Transverse colon (tissue), 4 donors: ENCODE measurements around the gene GPANK1. TPM values are rescaled to one million over a fixed set of nuclear protein-coding genes. Genes with fewer than 3 reads are reported as not detected.
A peak's percentile ranks its signal among the peaks of the same experiment; 100 is the strongest.

Experiments used
- DNase-seq: peaks from one replicate; pipeline ENCODE4 v3.0.0-alpha.2; 2019
- H3K27ac ChIP-seq, 4 donors: fragments of 200-600 bp; sonication (generic); 2 replicates each; pipeline ENCODE4 v1.5.1; 2016 to 2018; ENCODE audit warnings: inconsistent platforms in 4 of 4
- H3K27me3 ChIP-seq: fragments of 200-600 bp; sonication (generic); 2 replicates; pipeline ENCODE4 v1.5.1; 2017; ENCODE audit warnings: inconsistent platforms
- H3K36me3 ChIP-seq, 4 donors: fragments of 200-600 bp; sonication (generic); 2 replicates each; pipeline ENCODE4 v1.5.1; 2017 to 2019; ENCODE audit warnings: inconsistent platforms in 4 of 4
- H3K4me1 ChIP-seq, 4 donors: fragments of 200-600 bp; sonication (generic); 2 replicates each; pipeline ENCODE4 v1.5.1; 2017 to 2020; ENCODE audit warnings: inconsistent platforms in 4 of 4
- H3K4me3 ChIP-seq, 4 donors: fragments of 200-600 bp; sonication (generic); 1 replicate in 1 of 4; 2 replicates in 3 of 4; pipeline versions ENCODE4 v1.5.1 to v1.6.1; 2017 to 2019; ENCODE audit warnings: inconsistent platforms in 4 of 4
- H3K9me3 ChIP-seq, 2 donors: fragments of 200-600 bp; sonication (generic); 2 replicates each; pipeline ENCODE4 v1.5.1; 2017 to 2019; ENCODE audit warnings: inconsistent platforms in 2 of 2
- CTCF ChIP-seq, 5 experiments: fragments of 200-600 bp in 3 of 5; fragments of 450-650 bp in 2 of 5; sonication (generic) in 3 of 5; IDR thresholded peaks; 1 replicate in 2 of 5; 2 replicates in 3 of 5; pipeline ENCODE4 v1.5.1; 2016 to 2017; ENCODE audit warnings: antibody characterized with exemption in 5 of 5, inconsistent platforms in 3 of 5, mild to moderate bottlenecking in 2 of 5, moderate library complexity in 1 of 5
- EP300 ChIP-seq: sonication (generic); formaldehyde crosslinking; IDR thresholded peaks from one replicate; pipeline ENCODE4 v1.6.1; 2017; ENCODE audit warnings: antibody characterized with exemption, low read depth
- POLR2A ChIP-seq: fragments of 450-650 bp; IDR thresholded peaks from one replicate; pipeline ENCODE4 v1.6.1; 2016; ENCODE audit warnings: antibody characterized with exemption, mild to moderate bottlenecking, moderate library complexity
- POLR2AphosphoS5 ChIP-seq, 3 donors: sonication (generic); formaldehyde crosslinking; IDR thresholded peaks; one replicate each; pipeline ENCODE4 v1.6.1; 2016; ENCODE audit warnings: antibody characterized with exemption in 3 of 3
- WGBS, 2 donors: methylation state at CpG; one replicate each; pipeline ENCODE4 v1.1.5; 2018; ENCODE audit warnings: low coverage in 1 of 2; 5-methylcytosine and 5-hydroxymethylcytosine counted together
- in situ Hi-C, 4 donors: fragments of 200-750 bp; cut with MboI; loops; one replicate each; pipeline versions ENCODE4 v1.15.0 to v1.15.1; 2017; ENCODE audit warnings: low sequenced_read_pairs in 3 of 4, low pct_ligation_motif_present in 1 of 4, low pct_unique_long_range_greater_than_20kb in 1 of 4
- intact Hi-C: fragments of 100-400 bp; cut with DNase I; formaldehyde crosslinking; loops from one replicate; pipeline ENCODE4 v1.15.1; 2023; ENCODE audit warnings: low total_unique reads
- total RNA-seq, 4 donors: library from RNA; depleted of rRNA; stranded (reverse); fragments of >200 nt; gene quantifications; one replicate each; pipeline ENCODE4 v1.1.0, GENCODE V29; 2016

GPANK1 gene
- total RNA-seq, 4 donors from 2014 or later = 2.4 to 32.9 (median 23.2) TPM

- intact Hi-C loops (no loop called here), in situ Hi-C loops (no loop called here)
- no peaks in the 10 kb centered on the region for H3K9me3 ChIP-seq
- peak overlapping the region in 3 of 4 donors; percentile 43 to 53 (median 48) for H3K27ac ChIP-seq
- DNase-seq = peak; percentile 44
- 54 to 63% methylated on average over 3 to 10 of the region's 10 CpGs for WGBS, 2 donors
- H3K4me3 ChIP-seq = no peak overlapping the region
- TF ChIP-seq CTCF (IDR thresholded peaks at IDR 0.05) (no peak), POLR2AphosphoS5 (IDR thresholded peaks at IDR 0.05) (no peak), EP300 (no peak), POLR2A (no peak)
- H3K36me3 ChIP-seq = peaks cover 0 to 47% (median 23%) of the 10 kb centered on the region in 4 donors
- H3K27me3 ChIP-seq = no peaks in the 10 kb centered on the region
- no peaks in the 10 kb centered on the region for H3K4me1 ChIP-seq
These were observed 25.7 kb upstream of the GPANK1 start for GRCh38 chr6:31690231-31691077.

- no peaks in the 10 kb centered on the region for H3K9me3 ChIP-seq
- WGBS, 2 donors = 81% methylated on average over 11 of the region's 11 CpGs; no CpG with 5 or more reads in 1 of the 2 donors
- TF ChIP-seq POLR2AphosphoS5 (IDR thresholded peaks at IDR 0.05) (no peak), CTCF (IDR thresholded peaks at IDR 0.05) (peak in 4 of 5 experiments; percentile 11 to 32 (median 22))
- H3K27ac ChIP-seq = peak overlapping the region in 3 of 4 donors; percentile 8 to 48 (median 43)
- DNase-seq = no peak
- no peak overlapping the region for H3K4me3 ChIP-seq
- in situ Hi-C loops = loop anchor here in 2 of 4 donors (5.0 to 10.0 kb wide), 2 partner anchors 75 to 78 kb away; partner anchors contain the start of gene SAPCD1 (in 1 of the 2)
- H3K4me1 ChIP-seq = no peaks in the 10 kb centered on the region
- no peaks in the 10 kb centered on the region for H3K27me3 ChIP-seq
- H3K36me3 ChIP-seq = peaks cover 0 to 39% (median 21%) of the 10 kb centered on the region in 4 donors
- intact Hi-C loops = loop anchor here (10.0 kb wide), 1 partner anchor 145 kb away; no protein-coding TSS in a partner anchor
These were observed 24.7 kb upstream of the GPANK1 start for GRCh38 chr6:31689249-31690110.

GRCh38 chr6:31687860-31688693 lies 23.3 kb upstream of the GPANK1 start:
- Histone ChIP-seq H3K4me1 (peaks cover 0 to 4% (median 0%) of the 10 kb centered on the region in 4 donors), H3K36me3 (peaks cover 0 to 39% (median 18%) of the 10 kb centered on the region in 4 donors), H3K27ac (no peak overlapping the region), H3K27me3 (no peaks in the 10 kb centered on the region), H3K9me3 (no peaks in the 10 kb centered on the region), H3K4me3 (no peak overlapping the region)
- TF ChIP-seq POLR2AphosphoS5 (IDR thresholded peaks at IDR 0.05) (no peak), EP300 (no peak), CTCF (IDR thresholded peaks at IDR 0.05) (no peak), POLR2A (no peak)
- in situ Hi-C loops = loop anchor here in 2 of 4 donors (5.0 to 10.0 kb wide), 2 partner anchors 77 to 79 kb away; partner anchors contain the start of gene SAPCD1 (in 1 of the 2)
- DNase-seq = no peak
- intact Hi-C loops = loop anchor here (10.0 kb wide), 1 partner anchor 147 kb away; no protein-coding TSS in a partner anchor
- WGBS, 2 donors = 79 to 88% methylated on average over 2 to 14 of the region's 14 CpGs
